Mucosa of stomach (tissue), 1 donor: ENCODE results near the gene MAP3K6.
A peak's percentile ranks its signal among the peaks of the same experiment; 100 is the strongest.

Source experiments
- H3K27me3 ChIP-seq: one replicate; pipeline ENCODE4 v1.7.0; 2013; ENCODE audit warnings: mild to moderate bottlenecking, low read length; ENCODE audit not compliant: control insufficient read depth, insufficient read depth
- H3K36me3 ChIP-seq: one replicate; pipeline ENCODE4 v1.7.0; 2013; ENCODE audit warnings: low read length; ENCODE audit not compliant: control insufficient read depth, insufficient read depth
- H3K4me1 ChIP-seq: one replicate; pipeline ENCODE4 v1.7.0; 2013; ENCODE audit warnings: mild to moderate bottlenecking, low read length; ENCODE audit not compliant: control insufficient read depth, insufficient read depth
- H3K4me3 ChIP-seq: one replicate; pipeline ENCODE4 v1.7.0; 2013; ENCODE audit warnings: low read length
- H3K9ac ChIP-seq: one replicate; pipeline ENCODE4 v1.7.0; 2013; ENCODE audit warnings: mild to moderate bottlenecking, low read length, moderate library complexity
- H3K9me3 ChIP-seq: one replicate; pipeline ENCODE4 v1.7.0; 2013; ENCODE audit warnings: mild to moderate bottlenecking, low read length, moderate library complexity; ENCODE audit not compliant: control insufficient read depth
- donor health status: Pancreatic carcinoma.

The MAP3K6 gene

DNA sequence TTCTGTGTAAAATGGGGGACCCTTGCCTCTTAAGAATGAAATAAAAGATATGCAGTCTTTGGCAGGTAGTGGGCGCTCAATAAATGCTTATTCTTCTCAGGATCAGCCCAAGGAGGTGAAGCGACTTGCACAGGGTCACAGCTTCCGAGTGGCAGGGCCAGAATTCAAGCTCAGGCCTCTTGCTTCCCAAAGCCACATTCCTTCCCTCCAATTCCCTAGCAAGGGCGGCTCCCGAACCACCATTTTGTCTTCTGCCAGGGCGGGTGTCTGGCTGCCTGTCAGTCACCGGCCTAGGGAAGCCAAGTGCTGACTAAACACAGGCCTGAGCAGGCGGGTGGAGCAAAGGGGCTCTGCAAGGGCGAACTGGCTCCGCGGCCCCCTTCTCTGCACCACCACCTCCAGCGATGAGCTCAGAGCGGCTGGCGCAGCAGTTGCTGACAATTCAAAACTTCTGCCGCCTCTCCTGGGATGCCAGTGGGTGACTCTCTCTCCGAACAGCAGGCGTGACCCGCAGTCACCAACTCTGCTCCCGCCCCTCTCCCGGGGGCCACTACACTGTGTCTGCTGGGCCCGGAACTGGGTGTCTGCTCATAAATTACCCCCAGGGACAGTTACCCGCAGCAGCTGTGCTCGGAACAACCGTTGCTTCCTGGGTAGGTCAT, 36.4 kb upstream of the MAP3K6 start:
- Histone ChIP-seq H3K36me3 (no peaks in the 10 kb centered on the region), H3K4me3 (no peak overlapping the region), H3K4me1 (peaks cover 58% of the 10 kb centered on the region), H3K9ac (peak overlapping the region; percentile 13), H3K27me3 (no peaks in the 10 kb centered on the region), H3K9me3 (no peaks in the 10 kb centered on the region)

GRCh38 chr1:27402349-27402754, 35.6 kb upstream of the MAP3K6 start:
- Histone ChIP-seq H3K27me3 (no peaks in the 10 kb centered on the region), H3K4me1 (peaks cover 58% of the 10 kb centered on the region), H3K9me3 (no peaks in the 10 kb centered on the region), H3K4me3 (no peak overlapping the region), H3K36me3 (no peaks in the 10 kb centered on the region), H3K9ac (no peak overlapping the region)

DNA sequence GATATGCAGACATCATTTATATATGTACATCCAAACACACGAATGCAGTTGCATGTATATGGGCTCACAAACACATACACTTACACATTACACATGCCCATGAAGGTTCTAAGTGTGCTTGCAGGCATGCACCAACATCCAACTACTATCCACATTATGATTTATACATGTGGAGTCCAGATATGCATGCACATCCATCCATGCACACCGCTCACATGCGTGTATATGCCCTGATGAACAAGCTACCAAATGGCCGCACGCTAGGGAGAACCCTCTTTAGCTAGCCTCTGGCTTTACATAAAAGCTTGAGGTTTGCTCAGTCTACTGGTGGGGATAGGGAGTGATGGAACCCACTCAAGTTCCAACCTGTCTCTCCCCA, 34.2 kb upstream of the MAP3K6 start:
- no peaks in the 10 kb centered on the region for H3K27me3 ChIP-seq
- no peak overlapping the region for H3K4me3 ChIP-seq
- H3K9ac ChIP-seq, result no peak overlapping the region
- peaks cover 58% of the 10 kb centered on the region for H3K4me1 ChIP-seq
- no peaks in the 10 kb centered on the region for H3K9me3 ChIP-seq
- H3K36me3 ChIP-seq, result no peaks in the 10 kb centered on the region

- Histone ChIP-seq H3K9me3 (no peaks in the 10 kb centered on the region), H3K4me1 (peaks cover 58% of the 10 kb centered on the region), H3K27me3 (no peaks in the 10 kb centered on the region), H3K36me3 (no peaks in the 10 kb centered on the region), H3K4me3 (no peak overlapping the region), H3K9ac (no peak overlapping the region)
Measured at GRCh38 chr1:27400082-27400962, 33.6 kb upstream of the MAP3K6 start.

GRCh38 chr1:27399251-27400025, 32.7 kb upstream of the MAP3K6 start:
- Histone ChIP-seq H3K4me3 (no peak overlapping the region), H3K9me3 (no peaks in the 10 kb centered on the region), H3K27me3 (no peaks in the 10 kb centered on the region), H3K9ac (no peak overlapping the region), H3K4me1 (peaks cover 58% of the 10 kb centered on the region), H3K36me3 (no peaks in the 10 kb centered on the region)

GRCh38 chr1:27398405-27399149, 31.8 kb upstream of the MAP3K6 start:
- H3K4me3 ChIP-seq, result no peak overlapping the region
- no peaks in the 10 kb centered on the region for H3K36me3 ChIP-seq
- H3K4me1 ChIP-seq, result peaks cover 53% of the 10 kb centered on the region
- H3K27me3 ChIP-seq, result no peaks in the 10 kb centered on the region
- H3K9ac ChIP-seq, result no peak overlapping the region
- no peaks in the 10 kb centered on the region for H3K9me3 ChIP-seq

DNA sequence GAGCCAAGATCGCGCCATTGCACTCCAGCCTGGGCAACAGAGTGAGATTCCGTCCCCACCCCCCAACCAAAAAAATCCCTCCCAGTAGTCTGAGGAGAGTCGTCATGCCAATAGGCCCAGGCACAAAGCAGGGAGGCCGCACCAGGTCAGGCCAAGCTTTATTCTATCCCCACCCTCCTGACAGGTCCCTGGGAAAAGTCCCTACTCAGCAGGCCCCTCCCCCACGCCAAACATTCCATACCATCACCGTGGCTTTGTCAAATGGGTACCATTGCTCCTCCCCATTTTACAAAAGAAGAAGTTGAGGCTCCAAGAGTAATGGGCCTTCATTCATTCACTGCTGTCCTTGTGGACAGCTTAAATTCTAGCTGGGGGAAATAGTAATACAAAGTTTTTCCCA, 31.0 kb upstream of the MAP3K6 start:
- Histone ChIP-seq H3K9ac (no peak overlapping the region), H3K4me1 (peaks cover 47% of the 10 kb centered on the region), H3K27me3 (no peaks in the 10 kb centered on the region), H3K36me3 (no peaks in the 10 kb centered on the region), H3K4me3 (no peak overlapping the region), H3K9me3 (no peaks in the 10 kb centered on the region)

- Histone ChIP-seq H3K36me3 (no peaks in the 10 kb centered on the region), H3K4me3 (no peak overlapping the region), H3K27me3 (no peaks in the 10 kb centered on the region), H3K9me3 (no peaks in the 10 kb centered on the region), H3K4me1 (peaks cover 47% of the 10 kb centered on the region), H3K9ac (no peak overlapping the region)
Measured at GRCh38 chr1:27397110-27397509, 30.3 kb upstream of the MAP3K6 start.

GRCh38 chr1:27395441-27396195, 28.9 kb upstream of the MAP3K6 start:
- no peaks in the 10 kb centered on the region for H3K9me3 ChIP-seq
- H3K27me3 ChIP-seq, result no peaks in the 10 kb centered on the region
- H3K4me3 ChIP-seq, result no peak overlapping the region
- H3K4me1 ChIP-seq, result peaks cover 43% of the 10 kb centered on the region
- H3K9ac ChIP-seq, result no peak overlapping the region
- H3K36me3 ChIP-seq, result no peaks in the 10 kb centered on the region

- Histone ChIP-seq H3K9ac (no peak overlapping the region), H3K36me3 (no peaks in the 10 kb centered on the region), H3K4me1 (peaks cover 36% of the 10 kb centered on the region), H3K27me3 (no peaks in the 10 kb centered on the region), H3K4me3 (no peak overlapping the region), H3K9me3 (no peaks in the 10 kb centered on the region)
Measured at GRCh38 chr1:27394925-27395324, 28.2 kb upstream of the MAP3K6 start.

- Histone ChIP-seq H3K9me3 (no peaks in the 10 kb centered on the region), H3K9ac (no peak overlapping the region), H3K4me1 (peaks cover 30% of the 10 kb centered on the region), H3K4me3 (no peak overlapping the region), H3K36me3 (no peaks in the 10 kb centered on the region), H3K27me3 (no peaks in the 10 kb centered on the region)
Measured at GRCh38 chr1:27394282-27394658, 27.5 kb upstream of the MAP3K6 start.
